A172 (cell line): Measurements from ENCODE around the gene PRKACA. TPM values are rescaled to one million over a fixed set of nuclear protein-coding genes. Genes with fewer than 3 reads are reported as not detected.

ENCODE experiments used
- DNase-seq: peaks from one replicate; pipeline ENCODE4 v3.0.0-alpha.2; 2015; ENCODE audit warnings: low spot score
- total RNA-seq: library from RNA; depleted of rRNA; stranded (reverse); fragments of >200 nt; shearing (Covaris generic); gene quantifications from 2 replicates; pipeline ENCODE4 v1.2.3, GENCODE V29; 2014

The PRKACA gene
- total RNA-seq, 1 experiment from 2014 or later, result 43.1 TPM

DNA sequence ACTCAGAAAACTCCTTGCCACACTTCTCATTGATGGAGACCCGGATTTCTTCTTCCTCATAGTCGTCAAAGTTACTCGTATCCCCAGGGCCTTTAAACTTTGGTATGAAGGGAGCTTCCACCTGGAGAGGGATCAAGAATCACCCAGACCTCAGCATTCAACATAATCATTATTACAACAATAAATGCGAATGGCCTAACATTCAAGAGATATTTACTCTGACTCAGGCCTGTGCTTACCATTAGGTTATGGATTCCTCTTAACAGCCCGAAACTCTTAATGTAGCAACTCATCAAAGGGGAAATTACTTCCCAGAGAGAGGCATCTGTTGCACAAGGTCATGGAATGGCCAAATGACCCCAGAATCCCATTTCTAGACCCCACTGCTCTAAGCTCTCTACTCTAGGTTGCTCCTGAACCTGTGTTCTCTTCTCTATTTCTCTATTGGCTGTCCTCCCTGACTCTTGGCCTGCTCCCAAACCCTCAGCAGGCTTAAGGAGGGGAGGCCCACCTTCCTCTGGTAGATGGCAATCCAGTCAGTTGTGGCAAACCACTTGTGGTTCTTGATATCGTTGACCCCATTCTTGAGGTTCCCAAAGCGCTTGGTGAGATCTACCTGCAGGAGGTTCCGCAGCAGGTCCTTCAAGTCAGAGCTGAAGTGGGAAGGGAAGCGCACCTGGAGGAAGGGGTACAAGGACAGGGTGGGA, 24.3 kb downstream of the PRKACA start:
- no peak for DNase-seq

DNA sequence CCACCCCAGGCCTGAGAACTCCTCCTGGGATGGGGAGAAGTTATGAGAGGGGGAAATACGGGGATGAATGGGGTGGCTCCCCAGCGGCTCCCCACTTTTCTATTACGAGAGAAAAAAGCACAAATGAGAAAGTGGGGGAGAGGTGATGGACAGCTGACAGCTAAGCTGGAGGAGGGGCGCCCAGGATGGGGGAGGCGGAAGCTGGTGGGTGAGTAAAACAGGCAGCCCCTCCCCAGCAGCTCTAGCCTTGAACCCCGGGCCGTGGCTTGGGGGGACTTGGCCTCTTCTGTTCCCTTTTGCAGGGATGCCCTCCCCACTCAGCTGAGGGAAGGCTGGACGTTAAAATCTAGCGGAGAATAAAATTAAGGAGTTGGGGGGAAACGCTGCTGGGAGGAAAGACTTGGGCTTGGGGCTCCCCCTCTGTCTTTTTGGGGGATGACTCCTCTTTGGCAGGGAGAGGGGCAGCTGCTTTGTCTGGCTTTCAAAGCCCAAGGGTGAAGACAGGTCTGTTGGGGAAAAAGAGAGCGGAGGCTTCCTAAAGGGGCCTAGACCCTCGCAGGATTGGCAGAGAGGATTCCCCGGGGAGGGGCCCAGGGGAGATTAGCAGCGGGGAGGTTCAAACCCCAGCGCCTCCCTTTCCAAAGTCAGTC, 25.6 kb downstream of the PRKACA start:
- no peak for DNase-seq

- peak; percentile 46 for DNase-seq
Observed at GRCh38 chr19:14091081-14091812, 26.3 kb downstream of the PRKACA start.

GRCh38 chr19:14090509-14091080, 27.0 kb downstream of the PRKACA start, which contains the start of gene SAMD1:
Gene SAMD1 (minus strand): TSS chr19:14090751.
- DNase-seq, result peak; percentile 49

DNA sequence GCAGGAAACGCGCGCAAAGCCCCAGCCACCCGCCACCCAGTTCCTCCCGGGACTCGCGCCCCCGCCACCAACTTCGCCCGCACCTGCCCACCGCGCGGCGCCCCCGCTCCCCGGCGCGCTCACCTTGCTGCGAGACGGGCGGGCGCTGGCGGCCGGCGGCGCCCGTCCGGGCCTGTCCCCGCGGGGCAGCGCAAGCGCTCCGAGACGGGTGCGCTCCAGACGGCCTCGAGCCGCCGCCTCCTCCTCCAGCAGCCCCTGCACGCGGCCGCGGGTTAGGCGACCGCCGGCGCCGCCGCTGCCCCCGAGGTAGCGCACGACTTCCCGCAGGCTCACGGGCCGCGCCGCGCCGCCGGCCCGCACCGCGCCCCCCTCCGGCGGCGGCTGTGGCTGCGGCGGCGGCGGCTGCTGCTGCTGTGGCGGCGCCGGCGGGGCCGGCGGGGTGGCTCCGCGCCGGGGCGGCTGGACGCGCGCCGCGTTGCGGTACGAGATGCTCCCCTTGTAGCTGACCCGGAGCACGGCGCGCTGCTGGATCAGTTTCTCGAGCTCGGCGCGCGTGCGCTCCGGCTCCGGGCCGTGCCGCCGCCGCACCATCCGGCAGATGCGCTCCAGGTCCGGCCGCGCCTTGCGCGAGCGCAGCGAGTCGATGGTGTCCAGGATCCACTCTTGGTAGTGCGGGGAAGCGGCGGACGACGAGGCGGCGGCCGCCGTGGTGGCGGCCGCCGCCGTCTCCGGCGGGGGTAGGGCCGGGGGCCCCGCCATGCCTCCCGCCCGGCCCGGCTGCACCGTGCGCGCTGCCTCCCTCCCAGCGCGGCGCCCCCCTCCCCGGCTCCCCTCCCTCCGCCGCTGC, 27.7 kb downstream of the PRKACA start:
- no peak for DNase-seq

DNA sequence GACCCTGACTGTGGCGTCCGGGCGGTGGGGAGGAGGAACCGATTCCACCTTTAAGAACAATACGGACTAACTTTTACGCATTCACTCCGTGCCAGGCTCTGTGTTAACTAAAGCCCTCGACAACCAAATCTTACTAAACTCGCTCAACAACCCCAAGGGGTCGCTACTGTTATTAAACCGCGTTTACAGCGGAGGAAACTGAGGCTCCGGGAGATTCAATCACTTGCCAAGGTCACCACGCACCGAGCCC, 28.2 kb downstream of the PRKACA start:
- DNase-seq, result no peak

DNA sequence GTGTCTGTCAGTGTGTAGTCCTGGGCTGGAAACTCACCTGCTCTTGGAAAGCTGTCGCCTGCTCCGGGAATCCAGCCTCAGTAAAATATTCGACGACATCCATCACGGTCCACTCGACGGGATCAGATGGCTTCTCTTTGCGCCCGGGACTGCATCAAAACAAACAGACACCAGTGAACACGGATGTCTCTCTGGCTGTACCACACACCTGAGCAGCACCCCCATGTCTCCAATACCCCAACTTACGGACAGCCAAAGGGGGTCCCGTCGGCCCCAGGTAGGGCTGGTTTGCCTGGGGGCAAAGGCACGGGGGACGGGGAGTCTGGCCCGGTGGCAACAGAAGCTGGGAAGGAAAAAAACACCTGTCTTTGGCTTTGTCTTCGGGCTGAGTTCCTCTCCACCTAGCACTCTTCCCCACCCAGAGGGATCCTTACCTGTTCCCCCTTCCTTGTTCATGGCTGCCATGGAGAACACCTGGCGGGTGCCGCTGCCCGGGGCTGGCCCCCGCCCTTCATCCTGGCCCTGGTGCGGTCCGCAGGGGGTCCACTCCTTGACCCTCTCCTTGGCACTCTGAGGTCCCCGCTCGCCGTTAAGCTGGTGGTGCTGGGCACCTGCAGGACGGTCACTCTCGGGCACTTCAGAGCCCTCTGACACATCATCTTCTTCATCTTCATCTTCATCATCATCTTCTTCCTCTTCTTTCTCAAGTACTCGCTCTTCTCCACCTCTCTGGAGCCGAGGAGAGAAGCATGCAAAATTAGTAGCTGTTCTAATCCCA, 28.7 kb downstream of the PRKACA start:
- no peak for DNase-seq

DNA sequence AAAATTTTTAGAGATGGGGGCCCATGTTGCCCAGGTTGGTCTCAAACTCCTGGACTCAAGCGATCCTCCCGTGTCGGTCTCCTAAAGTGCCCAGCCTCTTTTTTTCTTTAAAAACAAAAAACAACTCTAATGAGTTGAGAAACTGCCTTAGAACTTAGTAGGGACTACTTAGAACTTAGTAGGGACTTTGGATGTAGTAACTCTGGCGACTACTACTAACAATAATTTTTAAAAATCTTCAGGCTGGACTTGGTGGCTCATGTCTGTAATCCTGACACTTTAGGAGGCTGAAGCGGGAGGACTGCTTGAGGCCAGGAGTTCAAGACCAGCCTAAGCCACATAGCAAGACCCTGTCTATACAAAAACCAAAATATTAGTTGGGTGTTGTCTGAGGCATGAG, 31.5 kb downstream of the PRKACA start:
- DNase-seq, result no peak

DNA sequence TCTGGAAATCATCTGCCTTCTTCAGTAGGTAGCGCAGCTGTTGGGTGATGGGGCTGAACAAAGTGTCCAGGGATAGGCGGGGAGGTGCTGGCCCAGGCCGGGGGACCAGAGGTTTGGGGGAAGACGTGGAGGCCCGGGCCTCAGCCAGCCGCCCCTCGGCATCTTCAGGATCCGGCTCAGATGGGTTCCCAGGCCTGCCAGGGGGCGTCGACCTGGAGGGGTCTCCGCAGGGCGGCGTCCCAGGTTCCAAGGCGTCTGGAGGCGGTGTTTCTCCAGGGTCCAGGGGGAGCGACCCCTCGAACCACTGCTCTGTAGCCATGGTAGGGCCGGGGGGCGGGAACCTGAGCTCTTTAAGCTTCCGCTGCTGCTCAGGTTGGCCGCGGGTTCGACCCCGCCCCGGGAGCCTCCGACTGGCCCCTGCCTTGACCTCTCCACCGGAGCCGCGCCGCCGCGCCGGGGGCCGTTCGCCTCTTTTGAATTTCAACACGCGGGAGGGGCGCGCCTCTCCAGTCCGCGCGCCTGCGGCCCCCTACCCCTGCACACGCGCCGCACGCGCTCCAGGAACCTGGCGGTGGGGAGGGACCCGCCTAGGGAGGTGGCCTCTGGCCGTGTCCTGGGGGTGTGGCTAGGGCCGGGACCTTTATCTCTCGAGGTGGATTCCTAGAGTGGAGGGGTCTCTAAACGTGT, 32.1 kb downstream of the PRKACA start, which contains the start of gene C19orf67:
Gene C19orf67, minus strand, starts transcription at position 475 of the 687 bp plus-strand sequence. Its CDS starts 156 bp downstream, at position 319.
- DNase-seq, result no peak

GRCh38 chr19:14082675-14082960, 34.9 kb downstream of the PRKACA start:
- no peak for DNase-seq

DNA sequence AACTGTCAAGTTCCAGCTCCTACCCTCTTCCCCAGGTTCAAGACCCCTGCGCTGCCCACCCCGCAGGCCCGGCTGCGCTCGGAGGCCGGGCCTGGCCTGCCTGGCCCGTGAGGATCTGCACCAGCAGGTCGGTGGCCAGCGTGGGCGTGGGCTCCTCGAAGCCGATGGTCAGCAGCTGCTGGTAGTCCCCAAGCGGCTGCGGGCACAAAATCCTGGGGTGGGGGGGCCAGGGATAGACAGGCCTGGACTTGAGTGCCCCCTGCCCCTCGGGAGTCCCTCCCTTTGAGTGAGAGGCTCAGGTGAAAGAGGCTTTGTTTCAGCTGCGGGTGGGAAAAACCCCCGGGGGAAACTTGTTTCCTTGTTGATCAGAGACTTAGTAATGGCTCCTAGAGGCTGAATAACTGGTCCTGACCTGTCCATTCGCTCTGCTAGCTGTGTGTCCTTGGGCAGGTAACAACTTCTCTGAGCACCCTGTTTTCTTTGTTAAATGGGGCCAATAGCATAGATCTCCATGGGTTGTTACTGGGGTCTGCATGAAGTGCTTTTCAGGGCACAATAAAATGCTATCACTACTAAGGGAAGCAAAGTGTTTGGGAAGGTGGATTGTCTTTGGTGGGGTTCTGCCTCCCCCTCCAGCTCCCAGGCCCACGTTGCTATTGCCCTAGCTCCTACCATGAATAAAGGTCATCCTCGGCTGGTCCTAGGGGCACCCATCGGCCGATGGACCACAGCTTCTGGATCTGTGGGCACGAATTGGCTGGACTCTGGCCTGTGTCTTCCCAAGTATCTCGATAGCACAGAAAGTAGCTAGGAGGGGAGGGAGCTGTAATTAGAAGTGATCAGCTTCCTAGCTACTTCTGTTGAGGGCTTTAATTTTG, 35.5 kb downstream of the PRKACA start:
- DNase-seq, result no peak

- DNase-seq, result peak; percentile 99
Observed at GRCh38 chr19:14080887-14081796, 36.4 kb downstream of the PRKACA start.

GRCh38 chr19:14078411-14078810, 39.2 kb downstream of the PRKACA start:
- DNase-seq, result no peak

DNA sequence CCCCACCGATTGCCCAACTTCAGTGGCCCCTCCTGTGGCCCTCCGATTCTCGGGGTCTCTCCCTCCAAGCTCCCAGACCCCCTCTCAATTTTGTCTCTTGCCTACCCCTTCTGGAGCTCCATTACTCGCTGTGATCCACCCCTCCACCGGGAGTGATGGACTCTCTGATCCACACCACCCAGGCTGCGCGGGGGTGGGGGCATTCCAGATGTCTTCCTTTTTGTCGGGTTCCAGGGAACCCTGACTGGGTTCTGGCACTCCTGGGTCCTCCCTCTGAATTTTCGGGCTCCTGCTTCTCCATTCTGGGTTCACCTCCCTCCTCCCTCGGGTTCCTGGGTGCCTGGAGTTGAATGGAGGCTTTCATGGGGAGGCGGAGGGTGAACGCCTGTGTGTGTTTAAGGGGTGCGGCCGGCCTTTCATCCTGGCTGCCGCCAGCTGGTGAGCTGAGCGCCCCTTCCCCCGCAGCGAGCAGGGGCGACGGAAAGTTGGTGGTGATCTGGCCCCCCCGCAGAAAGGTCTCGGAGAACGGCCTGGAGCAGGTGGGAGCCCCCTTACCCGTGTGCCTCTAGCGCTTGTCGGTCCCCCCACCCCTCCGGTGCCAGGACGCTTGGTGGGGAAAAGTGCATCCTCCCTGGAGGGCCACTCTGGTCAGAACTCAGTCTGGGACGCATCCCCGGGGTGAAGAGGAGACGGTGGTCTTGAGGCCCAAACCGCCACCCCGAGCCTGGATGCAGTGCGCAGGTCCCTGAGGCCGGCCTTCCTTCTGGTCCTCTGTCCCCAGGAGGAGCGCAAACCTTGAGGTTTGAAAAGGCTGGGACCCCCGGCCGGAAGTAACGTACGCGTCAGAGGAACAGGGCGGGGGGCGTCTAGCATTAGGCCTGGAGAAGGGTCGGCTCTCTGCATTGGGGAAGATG, 43.4 kb downstream of the PRKACA start:
- no peak for DNase-seq

DNA sequence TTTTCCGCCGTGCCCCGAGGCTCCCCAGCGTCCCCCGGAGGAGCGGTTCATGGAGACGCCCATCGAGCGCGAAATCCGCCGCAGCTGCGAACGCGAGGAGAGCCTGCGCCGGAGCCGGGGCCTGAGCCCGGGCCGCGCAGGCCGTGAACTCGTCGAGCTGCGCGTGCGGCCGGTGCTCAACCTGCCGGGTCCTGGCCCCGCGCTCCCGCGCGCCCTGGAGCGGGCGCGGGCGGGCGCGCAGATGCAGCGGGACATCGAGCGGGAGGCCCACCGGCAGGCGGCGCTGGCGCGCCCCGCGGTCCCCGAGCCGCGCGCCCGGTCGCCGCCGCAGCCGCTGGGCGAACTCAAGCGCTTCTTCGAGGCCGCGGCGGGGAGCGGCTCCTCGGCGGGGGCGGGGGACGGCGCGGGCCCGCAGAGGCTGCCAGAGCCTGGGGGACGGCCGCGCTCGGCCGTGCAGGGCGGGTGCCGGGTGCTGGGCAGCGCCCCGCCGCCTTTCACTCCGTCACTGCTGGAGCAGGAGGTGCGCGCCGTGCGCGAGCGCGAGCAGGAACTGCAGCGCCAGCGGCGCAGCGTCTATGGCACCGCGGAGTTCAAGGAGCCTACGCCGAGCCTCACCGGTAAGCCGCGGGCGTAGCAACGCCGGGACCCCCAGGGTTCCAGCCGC, 44.2 kb downstream of the PRKACA start:
- peak; percentile 45 for DNase-seq

GRCh38 chr19:14072535-14073260, 44.9 kb downstream of the PRKACA start, which contains the start of gene MISP3:
Gene MISP3 (plus strand): TSS chr19:14072786. CDS start chr19:14073310, 524 bp downstream.
- DNase-seq, result no peak
